Lung (tissue), 12 donors: ENCODE results near the gene IPO11. TPM values are rescaled to one million over a fixed set of nuclear protein-coding genes. Genes with fewer than 3 reads are reported as not detected.

Source experiments
- ATAC-seq: fragments of 200-7000 bp; cut with Tn5 transposase; one replicate; pipeline ENCODE4 v1.9.1; 2020; ENCODE audit warnings: moderate number of reproducible peaks; ENCODE audit not compliant: insufficient read depth, low FRiP score
- DNase-seq, 3 donors: peaks; one replicate each; pipeline ENCODE4 v3.0.0-alpha.2; 2013 to 2017
- H3K27ac ChIP-seq, 2 donors: one replicate each; pipeline ENCODE4 v1.5.1; 2013; ENCODE audit warnings: mild to moderate bottlenecking in 2 of 2, moderate library complexity in 2 of 2, control low read depth in 1 of 2, inconsistent platforms in 1 of 2, low read depth in 1 of 2, low read length in 1 of 2
- H3K27me3 ChIP-seq, 3 donors: one replicate each; pipeline ENCODE4 v1.5.1; 2013; ENCODE audit warnings: low read length in 2 of 3; ENCODE audit not compliant: control insufficient read depth in 3 of 3, insufficient read depth in 3 of 3
- H3K36me3 ChIP-seq, 4 donors: one replicate each; pipeline ENCODE4 v1.5.1; 2013; ENCODE audit warnings: low read length in 4 of 4, mild to moderate bottlenecking in 1 of 4, moderate library complexity in 1 of 4; ENCODE audit not compliant: control insufficient read depth in 4 of 4, insufficient read depth in 4 of 4
- H3K4me1 ChIP-seq, 5 donors: one replicate each; pipeline ENCODE4 v1.5.1; 2013; ENCODE audit warnings: low read length in 5 of 5, mild to moderate bottlenecking in 2 of 5, moderate library complexity in 1 of 5; ENCODE audit not compliant: control insufficient read depth in 5 of 5, insufficient read depth in 5 of 5
- H3K4me3 ChIP-seq: one replicate; pipeline ENCODE4 v1.5.1; 2013; ENCODE audit warnings: mild to moderate bottlenecking, control low read depth, moderate library complexity
- H3K9ac ChIP-seq, 2 donors: one replicate each; pipeline ENCODE4 v1.5.1; 2013; ENCODE audit warnings: low read length in 2 of 2, control low read depth in 1 of 2; ENCODE audit not compliant: insufficient read depth in 1 of 2
- H3K9me3 ChIP-seq, 4 donors: one replicate each; pipeline ENCODE4 v1.5.1; 2013; ENCODE audit warnings: low read length in 3 of 4, mild to moderate bottlenecking in 1 of 4, moderate library complexity in 1 of 4; ENCODE audit not compliant: control insufficient read depth in 4 of 4, insufficient read depth in 3 of 4
- WGBS, 2 donors: extraction: QIAGEN DNeasy Blood & Tissue Kit; methylation state at CpG; one replicate each; pipeline ENCODE4 v1.1.7; 2013; 5-methylcytosine and 5-hydroxymethylcytosine counted together
- polyA plus RNA-seq, 2 donors: library from polyadenylated mRNA; stranded (reverse); fragments of 200-250 nt; gene quantifications; one replicate each; pipeline ENCODE4 v1.2.1, GENCODE V29; 2013
- total RNA-seq, 2 donors: library from RNA; depleted of rRNA in 1 of 2; stranded (reverse); fragments of >200 nt in 1 of 2; gene quantifications; one replicate each; pipeline ENCODE4 v1.2.1, GENCODE V29; 2014 to 2021
- TF ChIP-seq, protein P1 (sequence below): IDR thresholded peaks from 2 replicates; pipeline ENCODE4 v1.5.1; 2012; ENCODE audit warnings: mild to moderate bottlenecking; ENCODE audit errors: control extremely low read depth, extremely low read depth
- donor health status: control.
- donor health status: control.
- donor health status: Bipolar disorder and iron deficiency.
- donor health status: healthy.
- donor health status: DM: yes; HTN: yes; CAD: no.

The IPO11 gene
- total and polyA plus RNA-seq, 4 donors: 7.2 to 46.6 (median 25.5) TPM

- H3K27ac ChIP-seq: peak overlapping the region in 1 of 2 donors; percentile 46
- no peak overlapping the region for H3K9ac ChIP-seq
- H3K36me3 ChIP-seq: peaks cover 0 to 1% (median 0%) of the 10 kb centered on the region in 4 donors
- H3K4me1 ChIP-seq: peaks cover 2 to 10% (median 8%) of the 10 kb centered on the region in 5 donors
- no peaks in the 10 kb centered on the region for H3K27me3 ChIP-seq
- TF ChIP-seq, protein P1, sequence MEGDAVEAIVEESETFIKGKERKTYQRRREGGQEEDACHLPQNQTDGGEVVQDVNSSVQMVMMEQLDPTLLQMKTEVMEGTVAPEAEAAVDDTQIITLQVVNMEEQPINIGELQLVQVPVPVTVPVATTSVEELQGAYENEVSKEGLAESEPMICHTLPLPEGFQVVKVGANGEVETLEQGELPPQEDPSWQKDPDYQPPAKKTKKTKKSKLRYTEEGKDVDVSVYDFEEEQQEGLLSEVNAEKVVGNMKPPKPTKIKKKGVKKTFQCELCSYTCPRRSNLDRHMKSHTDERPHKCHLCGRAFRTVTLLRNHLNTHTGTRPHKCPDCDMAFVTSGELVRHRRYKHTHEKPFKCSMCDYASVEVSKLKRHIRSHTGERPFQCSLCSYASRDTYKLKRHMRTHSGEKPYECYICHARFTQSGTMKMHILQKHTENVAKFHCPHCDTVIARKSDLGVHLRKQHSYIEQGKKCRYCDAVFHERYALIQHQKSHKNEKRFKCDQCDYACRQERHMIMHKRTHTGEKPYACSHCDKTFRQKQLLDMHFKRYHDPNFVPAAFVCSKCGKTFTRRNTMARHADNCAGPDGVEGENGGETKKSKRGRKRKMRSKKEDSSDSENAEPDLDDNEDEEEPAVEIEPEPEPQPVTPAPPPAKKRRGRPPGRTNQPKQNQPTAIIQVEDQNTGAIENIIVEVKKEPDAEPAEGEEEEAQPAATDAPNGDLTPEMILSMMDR: no peak
- ATAC-seq: no peak
- WGBS, 2 donors: 27 to 48% methylated on average over 5 of the region's 5 CpGs
- H3K9me3 ChIP-seq: no peaks in the 10 kb centered on the region
- no peak for DNase-seq
- H3K4me3 ChIP-seq: no peak overlapping the region
Measured at GRCh38 chr5:62432621-62433064, 20.1 kb downstream of the IPO11 start.

DNA sequence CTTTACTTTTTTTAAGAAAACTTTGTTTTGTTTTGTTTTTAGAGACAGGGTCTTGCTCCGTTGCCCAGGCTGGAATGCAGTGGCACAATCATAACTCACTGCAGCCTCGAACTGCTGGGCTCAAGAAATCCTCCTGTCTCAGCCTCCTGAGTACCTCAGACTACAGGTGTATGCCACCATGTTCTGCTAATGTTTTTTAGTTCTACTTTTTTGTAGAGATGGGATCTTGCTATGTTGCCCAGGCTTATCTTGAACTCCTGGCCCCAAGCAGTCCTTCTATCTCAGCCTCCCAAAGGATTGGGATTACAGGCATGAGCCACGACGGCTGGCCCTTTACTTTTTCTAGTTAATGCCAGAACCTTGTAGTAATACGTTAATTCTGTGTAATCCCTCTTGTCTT is 36.0 kb downstream of the IPO11 start:
- Histone ChIP-seq H3K27me3 (no peaks in the 10 kb centered on the region), H3K4me1 (no peaks in the 10 kb centered on the region), H3K27ac (no peak overlapping the region), H3K9me3 (no peaks in the 10 kb centered on the region), H3K36me3 (peaks cover 5 to 16% (median 10%) of the 10 kb centered on the region in 4 donors), H3K9ac (no peak overlapping the region), H3K4me3 (no peak overlapping the region)
- TF ChIP-seq, protein P1: no peak
- no peak for ATAC-seq
- no peak for DNase-seq
- 96 to 97% methylated on average over 5 of the region's 5 CpGs for WGBS, 2 donors

DNA sequence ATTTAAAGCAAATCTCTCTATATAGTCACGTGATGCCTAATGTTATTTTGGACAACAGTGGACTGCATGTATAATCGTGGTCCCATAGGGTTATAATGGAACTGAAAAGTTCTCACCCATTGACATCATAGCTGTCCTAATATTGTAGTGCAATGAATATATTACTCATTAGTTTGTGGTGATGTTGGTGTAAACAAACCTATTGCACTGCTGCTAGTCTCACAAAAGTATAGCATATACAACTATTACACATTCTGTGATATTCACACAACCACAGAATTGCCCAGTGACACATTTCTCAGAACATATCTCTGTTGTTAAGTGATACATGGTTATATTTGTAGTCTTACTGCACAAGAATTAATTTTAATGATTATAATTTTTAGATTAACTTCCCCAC is 37.7 kb downstream of the IPO11 start:
- TF ChIP-seq, protein P1: no peak
- Histone ChIP-seq H3K36me3 (peaks cover 5 to 19% (median 10%) of the 10 kb centered on the region in 4 donors), H3K9me3 (no peaks in the 10 kb centered on the region), H3K4me3 (no peak overlapping the region), H3K27ac (no peak overlapping the region), H3K4me1 (no peaks in the 10 kb centered on the region), H3K9ac (no peak overlapping the region), H3K27me3 (no peaks in the 10 kb centered on the region)
- DNase-seq: no peak
- WGBS, 2 donors: 91 to 97% methylated on average over 2 of the region's 2 CpGs
- ATAC-seq: no peak

GRCh38 chr5:62457071-62457470 is 44.5 kb downstream of the IPO11 start:
- Histone ChIP-seq H3K27ac (no peak overlapping the region), H3K36me3 (peaks cover 0 to 8% (median 2%) of the 10 kb centered on the region in 4 donors), H3K4me1 (peaks cover 0 to 10% (median 0%) of the 10 kb centered on the region in 5 donors), H3K27me3 (no peaks in the 10 kb centered on the region), H3K4me3 (no peak overlapping the region), H3K9me3 (no peaks in the 10 kb centered on the region), H3K9ac (no peak overlapping the region)
- 98 to 100% methylated on average over 1 of the region's 1 CpG for WGBS, 2 donors
- ATAC-seq (no peak), DNase-seq (no peak)
- TF ChIP-seq, protein P1: no peak
